Neural cell (in vitro differentiated cells): Measurements from ENCODE around the gene RPS27L.

ENCODE experiments used
- EZH2 ChIP-seq: fragments of 200-600, 300-800 bp; shearing (Covaris generic), sonication (generic); IDR thresholded peaks from 2 replicates; pipeline ENCODE4 v1.6.1; 2014; ENCODE audit warnings: antibody characterized with exemption, low read length, borderline replicate concordance, mild to moderate bottlenecking; ENCODE audit not compliant: insufficient read depth, poor library complexity, severe bottlenecking
- MXI1 ChIP-seq: fragments of 450-650 bp; conservative IDR thresholded peaks from 2 replicates; pipeline ENCODE4 v1.6.1; 2014; ENCODE audit warnings: antibody characterized with exemption, mild to moderate bottlenecking; ENCODE audit not compliant: poor library complexity, severe bottlenecking
- POLR2AphosphoS5 ChIP-seq: IDR thresholded peaks from 2 replicates; pipeline ENCODE4 v1.6.1; 2012
- SMC3 ChIP-seq: fragments of 450-650 bp; conservative IDR thresholded peaks from 2 replicates; pipeline ENCODE4 v1.6.1; 2014; ENCODE audit warnings: antibody characterized with exemption, mild to moderate bottlenecking, moderate library complexity; ENCODE audit not compliant: poor library complexity
- TAF1 ChIP-seq: IDR thresholded peaks from 2 replicates; pipeline ENCODE4 v1.6.1; 2012; ENCODE audit warnings: low read depth
- TF ChIP-seq, protein P1 (sequence below): fragments of 450-650 bp; IDR thresholded peaks from 2 replicates; pipeline ENCODE4 v1.5.1; 2014; ENCODE audit warnings: antibody characterized with exemption, mild to moderate bottlenecking, moderate library complexity; ENCODE audit not compliant: poor library complexity, severe bottlenecking

DNA sequence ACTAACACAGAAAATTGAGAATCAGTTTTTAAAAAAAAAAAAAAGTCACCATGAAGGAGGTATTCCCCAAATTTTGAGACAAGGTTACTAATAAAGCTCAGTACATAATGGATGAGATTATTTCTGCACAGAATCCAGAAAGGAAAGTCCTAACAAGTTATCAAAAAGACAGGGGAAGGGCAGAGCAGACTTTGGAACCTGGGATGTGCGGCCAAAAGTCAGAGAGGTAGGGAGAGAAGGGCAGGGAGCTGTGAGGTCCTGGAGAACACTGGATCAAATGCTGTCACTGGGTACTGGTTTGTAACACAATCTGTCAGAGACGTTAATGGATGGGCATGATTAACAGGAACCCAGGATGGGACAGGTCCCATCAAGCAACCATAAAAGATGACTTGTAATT is 47.8 kb downstream of the RPS27L start:
- TF ChIP-seq TAF1 (no peak), POLR2AphosphoS5 (no peak), SMC3 (no peak), EZH2 (no peak), MXI1 (no peak)
- TF ChIP-seq, protein P1, sequence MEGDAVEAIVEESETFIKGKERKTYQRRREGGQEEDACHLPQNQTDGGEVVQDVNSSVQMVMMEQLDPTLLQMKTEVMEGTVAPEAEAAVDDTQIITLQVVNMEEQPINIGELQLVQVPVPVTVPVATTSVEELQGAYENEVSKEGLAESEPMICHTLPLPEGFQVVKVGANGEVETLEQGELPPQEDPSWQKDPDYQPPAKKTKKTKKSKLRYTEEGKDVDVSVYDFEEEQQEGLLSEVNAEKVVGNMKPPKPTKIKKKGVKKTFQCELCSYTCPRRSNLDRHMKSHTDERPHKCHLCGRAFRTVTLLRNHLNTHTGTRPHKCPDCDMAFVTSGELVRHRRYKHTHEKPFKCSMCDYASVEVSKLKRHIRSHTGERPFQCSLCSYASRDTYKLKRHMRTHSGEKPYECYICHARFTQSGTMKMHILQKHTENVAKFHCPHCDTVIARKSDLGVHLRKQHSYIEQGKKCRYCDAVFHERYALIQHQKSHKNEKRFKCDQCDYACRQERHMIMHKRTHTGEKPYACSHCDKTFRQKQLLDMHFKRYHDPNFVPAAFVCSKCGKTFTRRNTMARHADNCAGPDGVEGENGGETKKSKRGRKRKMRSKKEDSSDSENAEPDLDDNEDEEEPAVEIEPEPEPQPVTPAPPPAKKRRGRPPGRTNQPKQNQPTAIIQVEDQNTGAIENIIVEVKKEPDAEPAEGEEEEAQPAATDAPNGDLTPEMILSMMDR = no peak
